ENCODE measurements around the gene GADD45GIP1. TPM values are rescaled to one million over a fixed set of nuclear protein-coding genes. Genes with fewer than 3 reads are reported as not detected.
"Not testable (repeated sequence)": the region's sequence is repeated elsewhere in the genome, so short reads cannot be mapped to it uniquely, and the experiment has no call there.

GADD45GIP1 gene
- total and polyA plus RNA-seq, 12 donors: 16.5 to 213 (median 49.5) TPM

DNA sequence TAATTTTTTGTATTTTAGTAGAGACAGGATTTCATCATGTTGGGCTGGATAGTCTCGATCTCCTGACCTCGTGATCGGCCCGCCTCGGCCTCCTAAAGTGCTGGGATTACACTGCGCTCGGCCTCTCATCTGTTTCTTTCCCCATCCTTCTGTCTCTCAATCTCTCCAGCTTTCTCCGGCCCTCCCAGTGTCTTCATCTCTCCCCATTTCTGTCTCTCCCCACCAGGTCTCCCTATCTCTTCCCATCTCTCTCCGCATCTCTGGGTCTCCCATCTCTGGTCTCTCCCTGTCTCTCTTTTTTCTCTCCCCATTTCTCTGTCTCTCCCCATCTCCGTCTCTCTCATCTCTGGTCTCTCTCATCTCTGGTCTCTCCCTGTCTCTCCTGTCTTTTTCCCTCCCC lies 26.1 kb upstream of the GADD45GIP1 start:
- 36 to 57% (median 48%) methylated on average over 10 of the region's 10 CpGs for whole genome bisulfite sequencing, 4 donors
- intact Hi-C loops (cut with DNase I): loop anchor here (5.0 kb wide), 2 partner anchors 79 to 109 kb away; no protein-coding TSS in a partner anchor

DNA sequence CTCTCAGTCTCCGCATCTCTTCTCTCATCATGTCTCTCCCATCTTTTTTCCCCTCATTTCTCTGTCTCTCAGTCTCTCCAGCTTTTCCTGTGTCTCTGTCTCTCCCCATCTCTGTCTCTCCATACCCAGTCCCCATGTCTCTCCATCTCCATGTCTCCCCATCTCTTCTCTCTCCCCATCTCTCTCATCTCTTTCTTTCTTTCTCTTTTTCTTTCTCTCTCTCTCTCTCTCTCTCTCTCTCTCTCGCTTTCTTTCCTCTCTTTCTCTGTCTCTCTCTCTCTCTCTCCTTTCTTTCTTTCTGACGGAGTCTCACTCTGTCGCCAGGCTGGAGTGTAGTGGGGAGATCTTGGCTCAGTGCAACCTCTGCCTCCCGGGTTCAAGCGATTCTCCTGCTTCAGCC lies 25.6 kb upstream of the GADD45GIP1 start:
- DNase-seq: no peak
- intact Hi-C loops (cut with DNase I): loop anchor here (5.0 kb wide), 2 partner anchors 80 to 110 kb away; no protein-coding TSS in a partner anchor
- WGBS, 4 donors: 81 to 85% (median 84%) methylated on average over 6 of the region's 6 CpGs
- no peak overlapping the region for H3K4me3 ChIP-seq
- H3K27me3 ChIP-seq: no peaks in the 10 kb centered on the region
- no peaks in the 10 kb centered on the region for H3K9me3 ChIP-seq (replicated peaks in 1 of 3)
- no peak overlapping the region for H3K27ac ChIP-seq
- no peaks in the 10 kb centered on the region for H3K4me1 ChIP-seq (replicated peaks in 1 of 2)
- TF ChIP-seq, protein P1, sequence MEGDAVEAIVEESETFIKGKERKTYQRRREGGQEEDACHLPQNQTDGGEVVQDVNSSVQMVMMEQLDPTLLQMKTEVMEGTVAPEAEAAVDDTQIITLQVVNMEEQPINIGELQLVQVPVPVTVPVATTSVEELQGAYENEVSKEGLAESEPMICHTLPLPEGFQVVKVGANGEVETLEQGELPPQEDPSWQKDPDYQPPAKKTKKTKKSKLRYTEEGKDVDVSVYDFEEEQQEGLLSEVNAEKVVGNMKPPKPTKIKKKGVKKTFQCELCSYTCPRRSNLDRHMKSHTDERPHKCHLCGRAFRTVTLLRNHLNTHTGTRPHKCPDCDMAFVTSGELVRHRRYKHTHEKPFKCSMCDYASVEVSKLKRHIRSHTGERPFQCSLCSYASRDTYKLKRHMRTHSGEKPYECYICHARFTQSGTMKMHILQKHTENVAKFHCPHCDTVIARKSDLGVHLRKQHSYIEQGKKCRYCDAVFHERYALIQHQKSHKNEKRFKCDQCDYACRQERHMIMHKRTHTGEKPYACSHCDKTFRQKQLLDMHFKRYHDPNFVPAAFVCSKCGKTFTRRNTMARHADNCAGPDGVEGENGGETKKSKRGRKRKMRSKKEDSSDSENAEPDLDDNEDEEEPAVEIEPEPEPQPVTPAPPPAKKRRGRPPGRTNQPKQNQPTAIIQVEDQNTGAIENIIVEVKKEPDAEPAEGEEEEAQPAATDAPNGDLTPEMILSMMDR (IDR thresholded peaks at IDR 0.05): no peak
- no peak for TF ChIP-seq POLR2A (IDR thresholded peaks at IDR 0.05)
- H3K36me3 ChIP-seq (replicated peaks in 1 of 2): no peaks in the 10 kb centered on the region

More for the DNA sequence above, 26.1 kb upstream of the GADD45GIP1 start:
- no peak for TF ChIP-seq POLR2A (IDR thresholded peaks at IDR 0.05)
- TF ChIP-seq, protein P1 (IDR thresholded peaks at IDR 0.05): no peak
- no peak for DNase-seq
- no peaks in the 10 kb centered on the region for H3K9me3 ChIP-seq (replicated peaks in 1 of 3)
- no peaks in the 10 kb centered on the region for H3K36me3 ChIP-seq (replicated peaks in 1 of 2)
- no peaks in the 10 kb centered on the region for H3K27me3 ChIP-seq
- peak overlapping the region in 1 of 4 donors; percentile 42 for H3K4me3 ChIP-seq
- no peak overlapping the region for H3K27ac ChIP-seq
- H3K4me1 ChIP-seq (replicated peaks in 1 of 2): no peaks in the 10 kb centered on the region

DNA sequence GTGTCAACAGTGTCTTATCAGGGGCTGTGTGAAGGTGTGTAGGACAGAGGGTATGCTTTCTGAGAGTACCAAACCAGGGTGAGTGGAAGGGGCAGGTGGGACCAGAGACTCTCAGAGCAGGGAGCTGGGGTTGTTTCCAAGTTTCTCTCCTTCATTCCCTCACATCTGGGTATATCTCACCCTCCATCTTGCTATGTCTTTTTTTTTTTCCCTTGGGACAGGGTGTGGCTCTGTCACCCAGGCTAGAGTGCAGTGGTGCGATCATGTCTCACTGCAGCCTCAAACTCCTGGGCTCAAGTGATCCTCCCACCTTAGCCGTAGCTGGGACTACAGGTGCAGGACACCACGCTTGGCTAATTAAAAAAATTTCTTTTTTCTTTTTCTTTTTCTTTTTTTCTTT lies 23.0 kb upstream of the GADD45GIP1 start:
- Histone ChIP-seq H3K27me3 (no peaks in the 10 kb centered on the region), H3K4me3 (no peak overlapping the region), H3K4me1 (replicated peaks in 1 of 2) (no peaks in the 10 kb centered on the region), H3K9me3 (replicated peaks in 1 of 3) (no peaks in the 10 kb centered on the region), H3K27ac (no peak overlapping the region), H3K36me3 (replicated peaks in 1 of 2) (no peaks in the 10 kb centered on the region)
- no peak for TF ChIP-seq POLR2A (IDR thresholded peaks at IDR 0.05)
- TF ChIP-seq, protein P1 (IDR thresholded peaks at IDR 0.05): no peak
- intact Hi-C loops (cut with DNase I): loop anchor here (2.0 to 5.0 kb wide), 3 partner anchors 82 to 113 kb away; no protein-coding TSS in a partner anchor
- no peak for DNase-seq
- 77 to 98% (median 90%) methylated on average over 3 of the region's 3 CpGs for whole genome bisulfite sequencing, 4 donors

DNA sequence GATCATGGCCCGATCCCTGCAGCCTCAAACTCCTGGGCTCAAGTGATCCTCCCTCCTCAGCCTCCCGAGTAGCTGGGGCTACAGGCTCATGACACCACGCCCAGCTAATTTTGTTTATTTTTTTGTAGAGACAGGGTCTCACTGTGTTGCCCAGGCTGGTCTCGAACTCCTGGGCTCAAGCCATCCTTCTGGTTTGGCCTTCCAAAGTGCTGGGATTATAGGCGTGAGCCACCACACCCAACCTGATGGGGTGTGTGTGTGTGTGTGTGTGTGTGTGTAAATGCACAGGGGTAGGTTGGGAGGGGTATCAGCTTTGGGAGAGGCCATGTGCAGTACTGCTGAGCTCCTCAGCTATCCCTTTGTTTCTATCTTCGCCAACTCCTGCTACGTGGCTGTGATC lies 19.1 kb upstream of the GADD45GIP1 start:
- 69 to 82% (median 74%) methylated on average over 6 to 7 of the region's 7 CpGs for WGBS, 4 donors
- H3K4me1 ChIP-seq (replicated peaks in 1 of 2); H3K4me3 ChIP-seq; H3K27me3 ChIP-seq; DNase-seq; H3K36me3 ChIP-seq (replicated peaks in 1 of 2); H3K27ac ChIP-seq; H3K9me3 ChIP-seq (replicated peaks in 1 of 3); intact Hi-C loops (cut with DNase I): not testable (repeated sequence)

DNA sequence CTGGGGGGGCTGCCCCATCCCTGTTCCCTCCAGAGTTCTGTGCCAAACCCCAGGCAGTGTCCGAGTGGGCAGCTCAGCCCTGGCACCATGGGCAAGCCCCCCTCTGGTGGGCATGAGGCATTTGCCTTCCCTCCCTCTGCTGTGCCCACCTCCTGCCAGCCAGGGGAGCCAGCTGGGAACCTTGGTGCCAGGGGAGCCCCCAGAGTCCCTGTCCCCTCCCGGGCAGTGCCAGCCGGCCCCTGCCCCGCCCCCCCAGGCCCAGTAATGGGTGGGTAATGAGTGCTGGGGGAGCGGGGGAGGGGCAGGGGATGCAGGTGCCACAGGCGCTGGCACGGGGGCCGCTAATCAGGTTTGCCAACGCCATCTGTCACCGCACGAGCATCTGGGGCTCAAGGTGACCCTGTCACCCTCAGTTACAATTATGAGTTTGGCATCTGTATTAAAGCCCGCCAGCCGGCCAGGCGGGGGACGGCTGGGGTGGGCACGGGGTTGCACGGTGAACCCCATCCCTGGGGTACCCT lies 18.3 kb upstream of the GADD45GIP1 start:
- intact Hi-C loops (cut with DNase I): no loop called here
- TF ChIP-seq, protein P1 (IDR thresholded peaks at IDR 0.05): no peak
- TF ChIP-seq POLR2A (IDR thresholded peaks at IDR 0.05): no peak
- DNase-seq: no peak

More for the DNA sequence above, 18.3 kb upstream of the GADD45GIP1 start:
- 40 to 66% (median 61%) methylated on average over 1 to 17 of the region's 17 CpGs; no CpG with 5 or more reads in 1 of the 4 donors for WGBS, 4 donors
- no peak overlapping the region for H3K4me3 ChIP-seq
- no peak overlapping the region for H3K27ac ChIP-seq
- H3K4me1 ChIP-seq (replicated peaks in 1 of 2): no peaks in the 10 kb centered on the region
- no peaks in the 10 kb centered on the region for H3K9me3 ChIP-seq (replicated peaks in 1 of 3)
- no peaks in the 10 kb centered on the region for H3K27me3 ChIP-seq
- no peaks in the 10 kb centered on the region for H3K36me3 ChIP-seq (replicated peaks in 1 of 2)
